ENCODE data around the gene AGAP3.
A peak's percentile ranks its signal among the peaks of the same experiment; 100 is the strongest.

The AGAP3 gene

GRCh38 chr7:151110236-151110940 lies 24.1 kb downstream of the AGAP3 start:
- DNase-seq (ENCODE audit: low read depth) = no peak

- DNase-seq (ENCODE audit: low read depth) = peak; percentile 77
Measured at GRCh38 chr7:151110941-151111645, 24.8 kb downstream of the AGAP3 start.

GRCh38 chr7:151113344-151114150 lies 27.3 kb downstream of the AGAP3 start:
- DNase-seq (ENCODE audit: low read depth) = peak; percentile 91

- DNase-seq (ENCODE audit: low read depth) = peak; percentile 39
Measured at GRCh38 chr7:151114151-151115090, 28.1 kb downstream of the AGAP3 start.

GRCh38 chr7:151115121-151115835 lies 29.0 kb downstream of the AGAP3 start:
- peak; percentile 51 for DNase-seq (ENCODE audit: low read depth)

- no peak for DNase-seq (ENCODE audit: low read depth)
Measured at GRCh38 chr7:151115836-151116418, 29.7 kb downstream of the AGAP3 start.

GRCh38 chr7:151116603-151117440 lies 30.5 kb downstream of the AGAP3 start:
- no peak for DNase-seq (ENCODE audit: low read depth)

GRCh38 chr7:151117565-151117964 lies 31.3 kb downstream of the AGAP3 start:
- no peak for DNase-seq (ENCODE audit: low read depth)

GRCh38 chr7:151118108-151119054 lies 32.1 kb downstream of the AGAP3 start:
- no peak for DNase-seq (ENCODE audit: low read depth)

- DNase-seq (ENCODE audit: low read depth) = no peak
Measured at GRCh38 chr7:151119055-151119415, 32.8 kb downstream of the AGAP3 start.

- no peak for DNase-seq (ENCODE audit: low read depth)
Measured at GRCh38 chr7:151119902-151120301, 33.6 kb downstream of the AGAP3 start.

- DNase-seq (ENCODE audit: low read depth) = no peak
Measured at GRCh38 chr7:151120896-151121295, 34.6 kb downstream of the AGAP3 start.

GRCh38 chr7:151121380-151122170 lies 35.3 kb downstream of the AGAP3 start:
- no peak for DNase-seq (ENCODE audit: low read depth)

GRCh38 chr7:151122276-151122675 lies 36.0 kb downstream of the AGAP3 start:
- DNase-seq (ENCODE audit: low read depth) = no peak

- no peak for DNase-seq (ENCODE audit: low read depth)
Measured at GRCh38 chr7:151122796-151123157, 36.5 kb downstream of the AGAP3 start.

GRCh38 chr7:151123158-151123821 lies 37.0 kb downstream of the AGAP3 start:
- no peak for DNase-seq (ENCODE audit: low read depth)

GRCh38 chr7:151123822-151124464 lies 37.7 kb downstream of the AGAP3 start:
- DNase-seq (ENCODE audit: low read depth) = peak; percentile 79
